ENCODE results near the gene TBC1D19. TPM values are rescaled to one million over a fixed set of nuclear protein-coding genes. Genes with fewer than 3 reads are reported as not detected.
"Not testable (repeated sequence)": the region's sequence is repeated elsewhere in the genome, so short reads cannot be mapped to it uniquely, and the experiment has no call there.

TBC1D19 gene
- total RNA-seq, 2 experiments from 2014 or later, result 4.3 to 5.0 TPM

DNA sequence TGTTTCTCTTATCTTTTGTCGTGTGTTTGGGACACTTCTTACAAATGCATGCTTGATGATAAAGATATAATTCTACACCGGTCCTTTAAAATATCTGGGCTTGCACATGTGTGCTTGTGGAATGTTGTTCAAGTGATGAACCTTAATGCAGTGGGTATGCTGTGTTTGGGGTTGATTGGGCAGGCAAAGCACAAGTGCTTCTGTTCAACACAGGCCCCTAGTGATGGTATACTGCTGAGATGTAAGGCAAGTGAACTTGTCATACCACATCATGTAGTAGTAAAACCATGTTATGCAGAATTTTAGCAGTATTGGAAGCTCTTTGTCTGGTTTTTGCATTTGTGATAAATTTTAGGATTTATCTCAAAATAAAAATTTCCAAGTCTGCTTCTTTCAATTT, 23.9 kb downstream of the TBC1D19 start:
- POLR2A ChIA-PET, result no interaction called here
- no peaks in the 10 kb centered on the region for H3K27me3 Mint-ChIP-seq
- no peaks in the 10 kb centered on the region for H3K36me3 Mint-ChIP-seq
- intact Hi-C loops (cut with micrococcal nuclease), result no loop called here
- CTCF ChIA-PET, result no interaction called here
- no peak for DNase-seq
- H3K4me3 Mint-ChIP-seq, result no peak overlapping the region
- peaks cover 14% of the 10 kb centered on the region for H3K4me1 Mint-ChIP-seq (ENCODE audit: low read depth)
- H3K9me3 Mint-ChIP-seq, result no peaks in the 10 kb centered on the region
- H3K27ac Mint-ChIP-seq, result no peak overlapping the region

DNA sequence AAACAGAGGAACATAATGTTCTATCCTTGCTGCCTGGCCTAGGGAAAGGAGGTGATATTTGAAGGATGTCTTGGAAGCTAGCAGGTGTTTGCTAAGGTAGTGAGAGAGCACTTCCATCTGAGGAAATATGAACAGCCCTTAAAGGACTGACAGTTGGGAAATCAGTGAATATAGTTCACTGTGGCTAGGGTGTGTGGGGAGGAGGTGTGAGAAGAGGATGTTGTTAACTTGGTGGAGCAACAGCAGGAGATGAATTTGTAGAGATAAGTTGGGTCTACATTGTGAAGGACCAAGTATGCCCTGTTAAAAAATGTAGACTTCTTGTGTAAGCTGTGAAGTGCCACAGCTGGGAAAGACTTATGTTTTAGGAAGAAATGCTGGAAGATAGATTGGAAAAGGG, 25.5 kb downstream of the TBC1D19 start:
- H3K9me3 Mint-ChIP-seq, result no peaks in the 10 kb centered on the region
- no peak overlapping the region for H3K27ac Mint-ChIP-seq
- CTCF ChIA-PET, result no interaction called here
- intact Hi-C loops (cut with micrococcal nuclease), result no loop called here
- H3K4me3 Mint-ChIP-seq, result no peak overlapping the region
- no peak for DNase-seq
- H3K4me1 Mint-ChIP-seq (ENCODE audit: low read depth), result peaks cover 14% of the 10 kb centered on the region
- H3K36me3 Mint-ChIP-seq, result no peaks in the 10 kb centered on the region
- no peaks in the 10 kb centered on the region for H3K27me3 Mint-ChIP-seq
- POLR2A ChIA-PET, result no interaction called here

DNA sequence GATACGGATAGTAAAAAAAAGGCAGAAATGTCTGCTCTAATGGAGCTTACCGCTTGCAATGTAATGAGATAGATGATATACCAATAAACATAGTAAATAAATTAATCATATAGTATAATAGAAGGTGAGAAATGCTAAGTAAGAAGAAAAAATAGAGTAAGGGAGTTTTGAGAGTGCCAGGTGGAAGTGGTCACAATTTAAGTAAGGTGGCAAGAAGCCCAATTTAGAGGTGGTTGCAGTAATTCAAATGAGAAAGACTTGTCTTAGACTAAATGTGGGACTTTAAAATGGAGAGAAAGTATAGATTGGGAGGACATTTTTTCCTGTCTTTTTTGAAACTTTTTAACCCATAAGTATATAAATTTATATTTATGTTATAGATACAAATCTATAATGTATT, 26.0 kb downstream of the TBC1D19 start:
- no peak for DNase-seq
- intact Hi-C loops (cut with micrococcal nuclease), result no loop called here
- H3K36me3 Mint-ChIP-seq, result no peaks in the 10 kb centered on the region
- H3K27me3 Mint-ChIP-seq, result no peaks in the 10 kb centered on the region
- no peaks in the 10 kb centered on the region for H3K9me3 Mint-ChIP-seq
- H3K4me3 Mint-ChIP-seq, result no peak overlapping the region
- ChIA-PET CTCF (no interaction called here), POLR2A (no interaction called here)
- H3K27ac Mint-ChIP-seq, result no peak overlapping the region
- H3K4me1 Mint-ChIP-seq (ENCODE audit: low read depth), result peaks cover 14% of the 10 kb centered on the region

DNA sequence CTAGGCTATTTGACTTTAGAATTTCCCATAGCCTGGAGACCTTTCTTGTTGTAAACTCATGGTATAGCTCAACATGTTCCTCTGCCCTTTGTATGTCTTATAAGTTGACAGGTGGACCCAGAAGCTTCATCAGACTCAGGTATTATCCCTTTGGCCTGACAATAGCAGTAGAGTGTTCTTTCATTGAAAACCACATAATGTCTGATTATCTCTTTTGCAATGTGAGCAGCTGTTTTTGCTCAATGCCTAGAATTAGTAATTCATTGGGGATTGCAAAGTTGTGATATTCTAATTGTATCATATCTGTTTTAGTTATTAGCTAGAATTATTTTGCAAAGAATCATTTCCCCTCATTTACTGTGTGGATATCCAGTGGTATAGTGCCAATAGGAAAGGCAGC, 27.5 kb downstream of the TBC1D19 start:
- no peaks in the 10 kb centered on the region for H3K9me3 Mint-ChIP-seq
- H3K36me3 Mint-ChIP-seq, result peaks cover 2% of the 10 kb centered on the region
- intact Hi-C loops (cut with micrococcal nuclease), result no loop called here
- no peaks in the 10 kb centered on the region for H3K27me3 Mint-ChIP-seq
- H3K4me1 Mint-ChIP-seq (ENCODE audit: low read depth), result peaks cover 14% of the 10 kb centered on the region
- CTCF ChIA-PET, result no interaction called here
- no peak for DNase-seq
- POLR2A ChIA-PET, result no interaction called here
- no peak overlapping the region for H3K27ac Mint-ChIP-seq
- H3K4me3 Mint-ChIP-seq, result no peak overlapping the region

DNA sequence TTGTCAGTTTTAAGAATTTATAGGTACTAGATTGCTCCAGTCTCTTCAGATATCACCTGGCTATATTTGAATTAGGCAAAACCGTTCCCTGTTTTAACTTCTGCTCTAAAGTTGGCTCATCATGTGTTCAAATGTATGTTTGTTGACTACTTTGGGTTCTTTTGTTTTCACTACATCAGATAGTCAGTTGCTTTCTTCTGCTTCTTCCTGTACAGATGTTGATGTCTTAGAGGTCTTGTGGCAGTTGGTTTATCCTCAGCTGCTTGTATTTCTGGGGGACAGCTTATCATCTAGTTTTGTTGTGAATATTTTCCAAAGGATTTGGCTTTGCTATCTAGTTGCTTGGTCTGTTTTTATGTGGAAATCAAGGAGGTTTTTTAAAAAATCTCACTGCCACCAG, 28.0 kb downstream of the TBC1D19 start:
- CTCF ChIA-PET, result no interaction called here
- H3K9me3 Mint-ChIP-seq, result no peaks in the 10 kb centered on the region
- POLR2A ChIA-PET, result no interaction called here
- no peak overlapping the region for H3K27ac Mint-ChIP-seq
- intact Hi-C loops (cut with micrococcal nuclease), result no loop called here
- H3K36me3 Mint-ChIP-seq, result peaks cover 3% of the 10 kb centered on the region
- DNase-seq, result no peak
- no peak overlapping the region for H3K4me3 Mint-ChIP-seq
- peaks cover 14% of the 10 kb centered on the region for H3K4me1 Mint-ChIP-seq (ENCODE audit: low read depth)
- H3K27me3 Mint-ChIP-seq, result no peaks in the 10 kb centered on the region

DNA sequence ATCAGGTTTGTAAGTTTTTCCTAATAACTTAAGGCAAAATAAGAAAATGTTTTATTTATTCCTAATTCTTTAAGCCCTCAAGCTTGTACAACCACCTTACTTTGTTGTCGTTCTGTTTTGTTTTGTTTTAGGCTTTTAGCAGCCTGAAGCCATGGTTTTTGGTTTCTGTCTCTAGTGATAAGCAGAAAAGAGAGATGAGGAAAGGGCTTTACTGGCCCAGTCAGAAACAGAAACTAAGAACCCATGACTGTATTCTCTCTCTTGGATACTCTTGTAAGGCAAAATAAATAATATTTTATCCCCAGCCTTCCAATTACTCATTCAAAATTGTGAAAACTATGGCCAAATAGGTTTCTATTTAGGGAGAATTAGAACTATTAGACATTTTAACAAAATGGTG, 29.4 kb downstream of the TBC1D19 start:
- Mint-ChIP-seq H3K27ac (no peak overlapping the region), H3K4me1 (ENCODE audit: low read depth) (peaks cover 14% of the 10 kb centered on the region), H3K4me3 (no peak overlapping the region), H3K36me3 (peaks cover 3% of the 10 kb centered on the region), H3K9me3 (no peaks in the 10 kb centered on the region), H3K27me3 (no peaks in the 10 kb centered on the region)
- intact Hi-C loops (cut with micrococcal nuclease), result no loop called here
- no peak for DNase-seq
- CTCF ChIA-PET, result interaction anchor here (0.6 kb wide), 1 partner anchor 1247 kb away, joined by 3 read pairs; no protein-coding TSS in a partner anchor
- POLR2A ChIA-PET, result no interaction called here

DNA sequence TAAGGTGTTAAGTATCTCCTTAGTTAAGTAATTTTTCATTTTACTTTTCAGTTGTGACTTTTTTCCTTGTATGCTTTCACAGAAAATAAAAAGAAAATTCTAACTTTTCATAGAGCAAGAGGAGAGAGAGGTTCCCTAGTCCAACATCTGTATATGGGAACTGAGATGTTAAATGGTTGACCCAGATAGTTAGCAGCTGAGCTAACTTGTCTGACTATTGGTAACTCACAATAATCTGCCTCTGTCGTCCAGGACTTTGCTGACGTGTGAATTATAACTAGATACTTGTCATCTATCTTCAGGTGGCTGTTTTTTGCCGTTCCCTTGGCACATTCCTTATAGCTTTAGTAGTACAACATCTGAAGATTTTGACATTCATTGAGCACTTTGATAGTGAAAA, 29.9 kb downstream of the TBC1D19 start:
- no peak for DNase-seq
- Mint-ChIP-seq H3K4me1 (ENCODE audit: low read depth) (peaks cover 11% of the 10 kb centered on the region), H3K27ac (no peak overlapping the region), H3K36me3 (peaks cover 5% of the 10 kb centered on the region), H3K9me3 (no peaks in the 10 kb centered on the region), H3K4me3 (no peak overlapping the region), H3K27me3 (no peaks in the 10 kb centered on the region)
- intact Hi-C loops (cut with micrococcal nuclease), result no loop called here
- POLR2A ChIA-PET, result no interaction called here
- CTCF ChIA-PET, result no interaction called here

DNA sequence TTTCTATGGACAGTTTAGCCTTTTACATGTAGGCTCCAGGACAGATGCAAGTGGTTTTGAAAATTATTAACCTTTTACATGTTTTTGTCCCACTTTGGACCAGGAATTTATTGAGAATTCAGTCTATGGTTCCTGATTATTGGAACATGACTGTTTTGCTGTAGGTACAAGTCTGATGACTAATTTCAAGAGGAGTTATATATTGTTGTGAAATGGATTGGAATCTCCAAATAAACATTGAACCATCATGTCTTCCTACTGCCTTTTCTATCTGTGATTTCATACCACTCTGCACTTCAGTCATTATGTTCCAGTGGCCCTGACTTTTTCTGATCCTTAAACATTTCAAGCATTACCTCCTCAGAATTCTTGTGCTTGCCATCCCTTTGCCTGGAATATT, 35.9 kb downstream of the TBC1D19 start:
- peaks cover 2% of the 10 kb centered on the region for H3K9me3 Mint-ChIP-seq
- peaks cover 15% of the 10 kb centered on the region for H3K36me3 Mint-ChIP-seq
- H3K4me3 Mint-ChIP-seq, result no peak overlapping the region
- no peak for DNase-seq
- H3K27me3 Mint-ChIP-seq, result no peaks in the 10 kb centered on the region
- CTCF ChIA-PET, result no interaction called here
- H3K4me1 Mint-ChIP-seq (ENCODE audit: low read depth), result no peaks in the 10 kb centered on the region
- POLR2A ChIA-PET, result no interaction called here
- no peak overlapping the region for H3K27ac Mint-ChIP-seq
- intact Hi-C loops (cut with micrococcal nuclease), result no loop called here

DNA sequence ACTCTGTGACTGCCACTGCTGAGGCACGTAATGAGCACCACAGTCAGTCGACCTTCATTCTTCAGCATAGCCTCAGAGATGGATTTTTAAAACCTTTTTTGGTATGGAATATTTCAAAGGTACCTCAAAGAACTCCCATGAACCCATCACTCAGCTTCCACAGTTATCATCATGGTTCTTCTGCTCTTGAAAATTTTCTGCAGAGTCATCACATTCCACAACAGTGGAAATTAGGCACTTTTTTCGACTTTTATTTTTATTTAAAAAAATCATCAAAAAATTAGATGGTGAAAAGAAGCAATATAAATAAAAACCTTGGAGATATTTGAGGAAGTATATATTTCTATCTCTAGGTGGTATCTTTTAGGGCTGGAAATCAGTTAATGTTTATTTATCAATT, 37.5 kb downstream of the TBC1D19 start:
- ChIA-PET CTCF (no interaction called here), POLR2A (no interaction called here)
- Mint-ChIP-seq H3K36me3 (peaks cover 16% of the 10 kb centered on the region), H3K27me3 (no peaks in the 10 kb centered on the region), H3K9me3 (peaks cover 2% of the 10 kb centered on the region), H3K4me3 (no peak overlapping the region), H3K4me1 (ENCODE audit: low read depth) (no peaks in the 10 kb centered on the region), H3K27ac (no peak overlapping the region)
- no peak for DNase-seq
- intact Hi-C loops (cut with micrococcal nuclease), result no loop called here

DNA sequence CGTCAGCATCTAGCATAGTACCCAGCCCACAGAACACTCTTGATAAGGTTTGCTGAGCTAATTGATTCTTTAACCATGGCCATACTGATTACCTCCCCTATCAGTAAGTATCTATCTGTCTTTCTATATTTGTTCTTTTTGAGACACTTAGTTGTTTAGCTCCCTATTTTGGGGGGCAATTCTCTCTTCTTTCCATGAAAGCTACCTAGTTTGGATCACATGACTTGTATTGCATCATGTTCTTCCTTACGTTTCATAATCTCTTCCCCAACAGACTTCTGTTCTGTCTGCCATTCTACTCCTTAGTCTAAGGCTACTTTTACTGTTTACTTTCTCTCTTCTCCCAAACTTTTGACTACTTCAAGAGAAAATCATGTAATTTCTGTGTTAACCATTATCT, 39.0 kb downstream of the TBC1D19 start:
- DNase-seq, result no peak
- Mint-ChIP-seq H3K36me3 (peaks cover 16% of the 10 kb centered on the region), H3K9me3 (peaks cover 2% of the 10 kb centered on the region), H3K4me1 (ENCODE audit: low read depth) (no peaks in the 10 kb centered on the region), H3K4me3 (no peak overlapping the region), H3K27ac (no peak overlapping the region), H3K27me3 (no peaks in the 10 kb centered on the region)
- CTCF ChIA-PET, result no interaction called here
- intact Hi-C loops (cut with micrococcal nuclease), result no loop called here
- POLR2A ChIA-PET, result no interaction called here

DNA sequence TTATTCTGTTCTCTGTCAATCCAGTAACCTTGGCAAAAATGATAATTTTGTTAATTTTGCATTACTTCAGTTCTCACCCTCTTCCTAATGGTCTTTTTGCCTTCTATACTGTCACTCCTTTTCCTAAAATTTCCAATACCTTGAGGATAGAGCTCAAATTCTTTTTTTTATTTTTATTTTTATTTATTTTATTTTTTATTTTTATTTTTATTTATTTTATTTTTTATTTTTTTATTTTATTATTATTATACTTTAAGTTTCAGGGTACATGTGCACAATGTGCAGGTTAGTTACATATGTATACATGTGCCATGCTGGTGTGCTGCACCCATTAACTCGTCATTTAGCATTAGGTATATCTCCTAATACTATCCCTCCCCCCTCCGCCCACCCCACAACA, 42.8 kb downstream of the TBC1D19 start:
- intact Hi-C loops (cut with micrococcal nuclease); H3K9me3 Mint-ChIP-seq; H3K4me1 Mint-ChIP-seq (ENCODE audit: low read depth): not testable (repeated sequence)

DNA sequence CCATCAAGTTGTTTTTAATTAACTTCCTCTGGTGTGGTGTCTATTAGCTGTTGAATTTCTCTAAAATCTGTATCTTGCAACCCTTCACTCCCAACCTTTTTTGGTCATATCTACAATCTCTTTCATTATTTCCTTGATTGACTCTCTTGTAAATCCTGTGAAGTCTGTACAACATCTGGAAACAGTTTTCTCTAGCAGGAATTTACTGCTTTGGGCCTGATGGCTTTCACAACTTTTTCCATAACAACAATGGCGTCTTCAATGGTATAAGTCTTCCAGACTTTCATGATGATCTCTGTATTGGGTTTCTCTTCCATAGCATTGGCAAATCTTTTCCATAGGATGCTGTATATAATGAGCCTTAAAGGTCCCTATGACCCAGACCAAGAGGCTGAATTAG, 49.0 kb downstream of the TBC1D19 start:
- POLR2A ChIA-PET, result no interaction called here
- H3K9me3 Mint-ChIP-seq, result peaks cover 4% of the 10 kb centered on the region
- H3K4me3 Mint-ChIP-seq, result no peak overlapping the region
- no peak for DNase-seq
- peaks cover 25% of the 10 kb centered on the region for H3K36me3 Mint-ChIP-seq
- H3K27ac Mint-ChIP-seq, result no peak overlapping the region
- no peaks in the 10 kb centered on the region for H3K4me1 Mint-ChIP-seq (ENCODE audit: low read depth)
- H3K27me3 Mint-ChIP-seq, result no peaks in the 10 kb centered on the region
- CTCF ChIA-PET, result no interaction called here
- intact Hi-C loops (cut with micrococcal nuclease), result no loop called here

More for the DNA sequence above, 42.8 kb downstream of the TBC1D19 start:
- H3K4me3 Mint-ChIP-seq, CTCF ChIA-PET, DNase-seq, POLR2A ChIA-PET, H3K27me3 Mint-ChIP-seq, H3K27ac Mint-ChIP-seq: not testable (repeated sequence)
- H3K36me3 Mint-ChIP-seq, result peaks cover 20% of the 10 kb centered on the region

DNA sequence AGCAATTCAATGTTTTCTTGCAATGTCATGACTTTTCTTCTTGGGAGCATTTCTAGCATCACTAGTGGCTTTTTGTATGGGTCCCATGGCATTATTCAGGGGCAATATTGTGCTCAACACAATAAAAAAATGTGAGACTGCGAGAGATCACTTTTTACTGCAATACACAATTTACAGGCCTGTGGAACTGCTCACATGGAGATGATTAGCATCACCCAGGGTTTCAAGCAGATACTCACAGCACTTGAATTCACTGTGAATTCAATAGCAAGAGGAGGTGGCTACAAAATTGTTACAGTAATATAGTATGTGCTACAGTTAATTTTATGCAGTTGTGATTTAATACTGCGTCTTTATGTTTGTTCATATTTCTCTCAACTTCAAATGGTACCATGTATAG, 50.4 kb downstream of the TBC1D19 start:
- intact Hi-C loops (cut with micrococcal nuclease), result no loop called here
- DNase-seq, result no peak
- Mint-ChIP-seq H3K36me3 (peaks cover 20% of the 10 kb centered on the region), H3K9me3 (no peaks in the 10 kb centered on the region), H3K4me1 (ENCODE audit: low read depth) (no peaks in the 10 kb centered on the region), H3K27ac (no peak overlapping the region), H3K4me3 (no peak overlapping the region), H3K27me3 (no peaks in the 10 kb centered on the region)
- POLR2A ChIA-PET, result no interaction called here
- CTCF ChIA-PET, result no interaction called here

DNA sequence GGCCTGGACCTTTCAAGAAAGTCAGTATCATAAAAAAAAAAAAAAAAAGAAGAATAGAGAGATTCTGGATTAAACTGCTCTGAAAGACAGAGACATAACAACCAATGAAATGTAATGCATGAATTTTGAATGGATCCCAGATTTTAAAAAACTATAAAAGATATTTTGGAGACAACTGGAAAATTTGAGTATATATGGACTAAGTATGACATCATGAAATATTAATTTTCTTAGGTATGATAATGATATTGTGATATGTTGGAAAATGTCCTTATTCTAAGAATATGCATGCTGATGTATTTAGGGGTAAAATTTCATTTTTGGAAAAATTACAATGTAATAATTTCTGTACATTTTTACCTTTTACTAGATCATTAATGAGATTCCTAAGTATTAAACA, 52.6 kb downstream of the TBC1D19 start:
- no peaks in the 10 kb centered on the region for H3K4me1 Mint-ChIP-seq (ENCODE audit: low read depth)
- no peak for DNase-seq
- no peaks in the 10 kb centered on the region for H3K27me3 Mint-ChIP-seq
- no peak overlapping the region for H3K27ac Mint-ChIP-seq
- no peaks in the 10 kb centered on the region for H3K9me3 Mint-ChIP-seq
- H3K36me3 Mint-ChIP-seq, result peaks cover 26% of the 10 kb centered on the region
- ChIA-PET CTCF (no interaction called here), POLR2A (no interaction called here)
- intact Hi-C loops (cut with micrococcal nuclease), result no loop called here
- H3K4me3 Mint-ChIP-seq, result no peak overlapping the region

Measured in activated CD4-positive, alpha-beta memory T cell treated with anti-CD3 and anti-CD28 coated beads for 36 hours (primary cell).